ENCODE data around the gene CHAF1A. TPM values are rescaled to one million over a fixed set of nuclear protein-coding genes. Genes with fewer than 3 reads are reported as not detected.
A peak's percentile ranks its signal among the peaks of the same experiment; 100 is the strongest.

CHAF1A gene
- total RNA-seq, 1 experiment from 2014 or later: 161 TPM

DNA sequence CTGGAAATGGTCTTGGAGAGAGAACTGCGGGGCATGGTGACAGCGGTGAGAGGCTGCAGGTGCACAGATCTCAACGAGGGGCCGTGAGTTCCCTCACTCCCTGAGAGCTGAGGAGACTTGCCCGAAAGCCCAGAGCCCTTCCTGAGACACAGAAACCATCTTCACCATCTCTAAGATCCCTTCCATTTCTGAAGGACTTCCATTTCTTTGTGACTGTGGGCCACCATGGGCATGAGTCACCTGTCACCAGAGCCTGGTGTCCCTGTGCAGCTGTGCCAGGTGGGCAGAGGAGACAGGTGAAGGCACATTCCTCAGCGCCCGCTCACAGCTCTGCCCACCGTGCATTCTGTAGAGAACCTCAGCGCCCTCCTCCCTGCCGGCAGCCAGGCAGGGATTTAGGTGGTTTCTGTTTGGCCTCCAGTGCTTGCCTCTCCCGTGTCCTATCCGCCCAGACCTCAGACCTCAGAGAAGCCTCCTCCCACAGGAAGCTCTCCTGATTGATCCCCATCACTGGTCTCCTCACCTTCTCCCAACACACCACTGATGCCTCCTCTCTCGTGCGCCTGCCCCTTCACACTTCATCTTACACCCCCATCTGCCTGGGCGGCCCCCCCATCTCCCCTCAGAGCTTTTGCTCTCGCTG is 26.3 kb upstream of the CHAF1A start (continued):
- TF ChIP-seq, protein P1, sequence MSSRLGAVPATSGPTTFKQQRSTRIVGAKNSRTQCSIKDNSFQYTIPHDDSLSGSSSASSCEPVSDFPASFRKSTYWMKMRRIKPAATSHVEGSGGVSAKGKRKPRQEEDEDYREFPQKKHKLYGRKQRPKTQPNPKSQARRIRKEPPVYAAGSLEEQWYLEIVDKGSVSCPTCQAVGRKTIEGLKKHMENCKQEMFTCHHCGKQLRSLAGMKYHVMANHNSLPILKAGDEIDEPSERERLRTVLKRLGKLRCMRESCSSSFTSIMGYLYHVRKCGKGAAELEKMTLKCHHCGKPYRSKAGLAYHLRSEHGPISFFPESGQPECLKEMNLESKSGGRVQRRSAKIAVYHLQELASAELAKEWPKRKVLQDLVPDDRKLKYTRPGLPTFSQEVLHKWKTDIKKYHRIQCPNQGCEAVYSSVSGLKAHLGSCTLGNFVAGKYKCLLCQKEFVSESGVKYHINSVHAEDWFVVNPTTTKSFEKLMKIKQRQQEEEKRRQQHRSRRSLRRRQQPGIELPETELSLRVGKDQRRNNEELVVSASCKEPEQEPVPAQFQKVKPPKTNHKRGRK (CRISPR knock-in tag; IDR thresholded peaks at IDR 0.05; ENCODE audit: borderline replicate concordance): no peak
- TF ChIP-seq ZNF263 (CRISPR knock-in tag; IDR thresholded peaks at IDR 0.05; ENCODE audit: low read depth): no peak
- no peak for TF ChIP-seq HMGA2 (CRISPR knock-in tag; IDR thresholded peaks at IDR 0.05)
- TF ChIP-seq ETV6 (CRISPR knock-in tag; IDR thresholded peaks at IDR 0.05): no peak
- TF ChIP-seq TCF7 (CRISPR knock-in tag; IDR thresholded peaks at IDR 0.05; ENCODE audit: low read depth): no peak
- TF ChIP-seq CREB1 (CRISPR knock-in tag; IDR thresholded peaks at IDR 0.05): no peak
- TF ChIP-seq, protein P2, sequence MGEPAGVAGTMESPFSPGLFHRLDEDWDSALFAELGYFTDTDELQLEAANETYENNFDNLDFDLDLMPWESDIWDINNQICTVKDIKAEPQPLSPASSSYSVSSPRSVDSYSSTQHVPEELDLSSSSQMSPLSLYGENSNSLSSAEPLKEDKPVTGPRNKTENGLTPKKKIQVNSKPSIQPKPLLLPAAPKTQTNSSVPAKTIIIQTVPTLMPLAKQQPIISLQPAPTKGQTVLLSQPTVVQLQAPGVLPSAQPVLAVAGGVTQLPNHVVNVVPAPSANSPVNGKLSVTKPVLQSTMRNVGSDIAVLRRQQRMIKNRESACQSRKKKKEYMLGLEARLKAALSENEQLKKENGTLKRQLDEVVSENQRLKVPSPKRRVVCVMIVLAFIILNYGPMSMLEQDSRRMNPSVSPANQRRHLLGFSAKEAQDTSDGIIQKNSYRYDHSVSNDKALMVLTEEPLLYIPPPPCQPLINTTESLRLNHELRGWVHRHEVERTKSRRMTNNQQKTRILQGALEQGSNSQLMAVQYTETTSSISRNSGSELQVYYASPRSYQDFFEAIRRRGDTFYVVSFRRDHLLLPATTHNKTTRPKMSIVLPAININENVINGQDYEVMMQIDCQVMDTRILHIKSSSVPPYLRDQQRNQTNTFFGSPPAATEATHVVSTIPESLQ (CRISPR knock-in tag; IDR thresholded peaks at IDR 0.05): no peak
- TF ChIP-seq, protein P3, sequence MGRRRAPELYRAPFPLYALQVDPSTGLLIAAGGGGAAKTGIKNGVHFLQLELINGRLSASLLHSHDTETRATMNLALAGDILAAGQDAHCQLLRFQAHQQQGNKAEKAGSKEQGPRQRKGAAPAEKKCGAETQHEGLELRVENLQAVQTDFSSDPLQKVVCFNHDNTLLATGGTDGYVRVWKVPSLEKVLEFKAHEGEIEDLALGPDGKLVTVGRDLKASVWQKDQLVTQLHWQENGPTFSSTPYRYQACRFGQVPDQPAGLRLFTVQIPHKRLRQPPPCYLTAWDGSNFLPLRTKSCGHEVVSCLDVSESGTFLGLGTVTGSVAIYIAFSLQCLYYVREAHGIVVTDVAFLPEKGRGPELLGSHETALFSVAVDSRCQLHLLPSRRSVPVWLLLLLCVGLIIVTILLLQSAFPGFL (CRISPR knock-in tag; IDR thresholded peaks at IDR 0.05; ENCODE audit: borderline replicate concordance): no peak
- TF ChIP-seq, protein P4, sequence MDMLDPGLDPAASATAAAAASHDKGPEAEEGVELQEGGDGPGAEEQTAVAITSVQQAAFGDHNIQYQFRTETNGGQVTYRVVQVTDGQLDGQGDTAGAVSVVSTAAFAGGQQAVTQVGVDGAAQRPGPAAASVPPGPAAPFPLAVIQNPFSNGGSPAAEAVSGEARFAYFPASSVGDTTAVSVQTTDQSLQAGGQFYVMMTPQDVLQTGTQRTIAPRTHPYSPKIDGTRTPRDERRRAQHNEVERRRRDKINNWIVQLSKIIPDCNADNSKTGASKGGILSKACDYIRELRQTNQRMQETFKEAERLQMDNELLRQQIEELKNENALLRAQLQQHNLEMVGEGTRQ (CRISPR knock-in tag; IDR thresholded peaks at IDR 0.05): no peak
- TF ChIP-seq ZNF317 (CRISPR knock-in tag; IDR thresholded peaks at IDR 0.05; ENCODE audit: borderline replicate concordance, low read depth): no peak

DNA sequence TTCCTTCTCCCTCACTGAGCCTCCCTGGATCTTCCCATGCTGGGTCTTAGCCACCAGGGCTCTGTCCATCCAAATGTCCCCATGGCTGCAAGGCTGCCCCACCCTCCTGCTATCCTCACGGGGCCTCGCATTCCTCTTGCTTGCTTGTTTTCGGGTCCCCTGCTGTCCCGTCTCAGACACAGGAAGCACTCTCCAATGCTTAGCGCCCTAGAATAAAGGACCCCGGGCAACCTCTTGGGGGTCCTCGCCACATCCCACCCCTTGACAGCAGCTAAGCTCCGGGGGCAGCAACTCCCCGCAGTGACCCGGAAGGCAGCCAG is 25.8 kb upstream of the CHAF1A start:
- Mint-ChIP-seq H3K27me3 (ENCODE audit: low read depth) (no peaks in the 10 kb centered on the region), H3K4me1 (peaks cover 50% of the 10 kb centered on the region), H3K4me3 (no peak overlapping the region), H3K36me3 (no peaks in the 10 kb centered on the region), H3K9me3 (no peaks in the 10 kb centered on the region), H3K27ac (peak overlapping the region; percentile 88)
- DNase-seq (ENCODE audit: low spot score) (no peak), ATAC-seq (no peak)
- no peak for TF ChIP-seq NR3C1 (CRISPR knock-in tag; conservative IDR thresholded peaks at IDR 0.05; ENCODE audit: low read depth)
- TF ChIP-seq ZNF138 (CRISPR knock-in tag; conservative IDR thresholded peaks at IDR 0.05): no peak
- TF ChIP-seq, protein P5, sequence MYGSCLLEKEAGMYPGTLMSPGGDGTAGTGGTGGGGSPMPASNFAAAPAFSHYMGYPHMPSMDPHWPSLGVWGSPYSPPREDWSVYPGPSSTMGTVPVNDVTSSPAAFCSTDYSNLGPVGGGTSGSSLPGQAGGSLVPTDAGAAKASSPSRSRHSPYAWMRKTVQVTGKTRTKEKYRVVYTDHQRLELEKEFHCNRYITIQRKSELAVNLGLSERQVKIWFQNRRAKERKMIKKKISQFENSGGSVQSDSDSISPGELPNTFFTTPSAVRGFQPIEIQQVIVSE (CRISPR knock-in tag; IDR thresholded peaks at IDR 0.05; ENCODE audit: borderline replicate concordance): no peak
- 0 out of 2 replicates have a peak, but pooled peaks have one; percentile 10 for TF ChIP-seq ZNF423 (CRISPR knock-in tag; IDR thresholded peaks at IDR 0.05)
- TF ChIP-seq, protein P6, sequence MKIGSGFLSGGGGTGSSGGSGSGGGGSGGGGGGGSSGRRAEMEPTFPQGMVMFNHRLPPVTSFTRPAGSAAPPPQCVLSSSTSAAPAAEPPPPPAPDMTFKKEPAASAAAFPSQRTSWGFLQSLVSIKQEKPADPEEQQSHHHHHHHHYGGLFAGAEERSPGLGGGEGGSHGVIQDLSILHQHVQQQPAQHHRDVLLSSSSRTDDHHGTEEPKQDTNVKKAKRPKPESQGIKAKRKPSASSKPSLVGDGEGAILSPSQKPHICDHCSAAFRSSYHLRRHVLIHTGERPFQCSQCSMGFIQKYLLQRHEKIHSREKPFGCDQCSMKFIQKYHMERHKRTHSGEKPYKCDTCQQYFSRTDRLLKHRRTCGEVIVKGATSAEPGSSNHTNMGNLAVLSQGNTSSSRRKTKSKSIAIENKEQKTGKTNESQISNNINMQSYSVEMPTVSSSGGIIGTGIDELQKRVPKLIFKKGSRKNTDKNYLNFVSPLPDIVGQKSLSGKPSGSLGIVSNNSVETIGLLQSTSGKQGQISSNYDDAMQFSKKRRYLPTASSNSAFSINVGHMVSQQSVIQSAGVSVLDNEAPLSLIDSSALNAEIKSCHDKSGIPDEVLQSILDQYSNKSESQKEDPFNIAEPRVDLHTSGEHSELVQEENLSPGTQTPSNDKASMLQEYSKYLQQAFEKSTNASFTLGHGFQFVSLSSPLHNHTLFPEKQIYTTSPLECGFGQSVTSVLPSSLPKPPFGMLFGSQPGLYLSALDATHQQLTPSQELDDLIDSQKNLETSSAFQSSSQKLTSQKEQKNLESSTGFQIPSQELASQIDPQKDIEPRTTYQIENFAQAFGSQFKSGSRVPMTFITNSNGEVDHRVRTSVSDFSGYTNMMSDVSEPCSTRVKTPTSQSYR (CRISPR knock-in tag; IDR thresholded peaks at IDR 0.05): no peak
- no peak for TF ChIP-seq KAT7 (CRISPR knock-in tag; IDR thresholded peaks at IDR 0.05; ENCODE audit: borderline replicate concordance)
- ChIA-PET POLR2A (interaction anchor here (1.8 kb wide), 1 partner anchor 15 kb away, joined by 7 read pairs; no protein-coding TSS in a partner anchor), CTCF (interaction anchor here (1.1 to 5.2 kb wide), 10 partner anchors 12 to 147 kb away, joined by 3 to 48 read pairs (median 22); partner anchors contain the start of genes CHAF1A, MPND and SH3GL1)
